B cell (primary cell): ENCODE measurements around the gene CCN5. TPM values are rescaled to one million over a fixed set of nuclear protein-coding genes. Genes with fewer than 3 reads are reported as not detected.

ENCODE experiments used
- ATAC-seq: fragments of 200-7000 bp; cut with Tn5 transposase; one replicate; pipeline ENCODE4 v1.10.0; 2021; ENCODE audit warnings: low read depth, mild to moderate bottlenecking, moderate number of reproducible peaks, moderate library complexity
- CTCF ChIA-PET: fragments of 350-600 bp; sonication (Branson Sonifier 250); formaldehyde crosslinking; loops from one replicate; lab custom pipeline; 2021; ENCODE audit warnings: antibody characterized with exemption, inconsistent platforms; lab: Charles Lee
- POLR2A ChIA-PET: fragments of 350-600 bp; sonication (Branson Sonifier 250); formaldehyde crosslinking; loops from one replicate; lab custom pipeline; 2021; ENCODE audit warnings: antibody characterized with exemption; lab: Charles Lee
- DNase-seq: peaks from one replicate; pipeline ENCODE4 v3.0.0; 2013
- H2AFZ ChIP-seq: 2 replicates; pipeline ENCODE4 v1.6.1; 2012; ENCODE audit warnings: mild to moderate bottlenecking, low read depth, low read length; ENCODE audit not compliant: insufficient read depth, poor library complexity, severe bottlenecking
- H3K27ac ChIP-seq, 2 donors: 1 replicate in 1 of 2; 2 replicates in 1 of 2; pipeline ENCODE4 v1.5.1; 2012 to 2013; ENCODE audit warnings: low read length in 2 of 2, mild to moderate bottlenecking in 2 of 2, moderate library complexity in 1 of 2
- H3K27me3 ChIP-seq, 4 experiments: fragments of 200-600 bp in 1 of 4; sonication (generic) in 1 of 4; replicated peaks in 1 of 4; 1 replicate in 2 of 4; 2 replicates in 2 of 4; pipeline versions ENCODE4 v1.6.1 to v1.7.0; 2013 to 2016; ENCODE audit warnings: low read length in 3 of 4, mild to moderate bottlenecking in 2 of 4, mixed read lengths in 1 of 4, moderate library complexity in 1 of 4; ENCODE audit not compliant: insufficient read depth in 4 of 4, control insufficient read depth in 3 of 4; ENCODE audit errors: control extremely low read depth in 1 of 4
- H3K36me3 ChIP-seq, 2 experiments: replicated peaks in 1 of 2; 1 replicate in 1 of 2; 2 replicates in 1 of 2; pipeline versions ENCODE4 v1.6.1 to v1.7.1; 2013; ENCODE audit warnings: low read length in 1 of 2; ENCODE audit not compliant: insufficient read depth in 2 of 2, control insufficient read depth in 1 of 2; ENCODE audit errors: control extremely low read depth in 1 of 2, extremely low read depth in 1 of 2
- H3K4me1 ChIP-seq, 2 donors: fragments of 200-600 bp in 1 of 2; sonication (generic) in 1 of 2; 1 replicate in 1 of 2; 2 replicates in 1 of 2; pipeline versions ENCODE4 v1.5.1 to v1.6.1; 2013 to 2017; ENCODE audit warnings: low read length in 2 of 2; ENCODE audit not compliant: control insufficient read depth in 2 of 2, insufficient read depth in 2 of 2
- H3K4me2 ChIP-seq: replicated peaks from 2 replicates; pipeline ENCODE3; 2012; ENCODE audit warnings: mild to moderate bottlenecking, low read depth, low read length; ENCODE audit not compliant: poor library complexity, severe bottlenecking
- H3K4me3 ChIP-seq, 5 experiments: fragments of 200-600 bp in 1 of 5; sonication (generic) in 1 of 5; 1 replicate in 3 of 5; 2 replicates in 2 of 5; pipeline versions ENCODE4 v1.5.1 to v1.7.0; 2011 to 2016; ENCODE audit warnings: low read length in 4 of 5, mild to moderate bottlenecking in 4 of 5, low read depth in 2 of 5, control low read depth in 1 of 5, moderate library complexity in 1 of 5; ENCODE audit not compliant: insufficient read depth in 1 of 5; ENCODE audit errors: control extremely low read depth in 1 of 5, extremely low read depth in 1 of 5
- H3K79me2 ChIP-seq: fragments of 200-600 bp; sonication (generic); one replicate; pipeline ENCODE4 v1.6.0; 2016; ENCODE audit warnings: low read length; ENCODE audit not compliant: control insufficient read depth, insufficient read depth
- H3K9ac ChIP-seq: fragments of 200-600 bp; sonication (generic); 2 replicates; pipeline ENCODE4 v1.6.1; 2017; ENCODE audit warnings: mild to moderate bottlenecking, low read length, moderate library complexity
- H3K9me3 ChIP-seq, 3 donors: one replicate each; pipeline versions ENCODE4 v1.6.1 to v1.7.1; 2013; ENCODE audit warnings: low read length in 2 of 3; ENCODE audit not compliant: control insufficient read depth in 2 of 3, insufficient read depth in 1 of 3; ENCODE audit errors: control extremely low read depth in 1 of 3
- H4K20me1 ChIP-seq: 2 replicates; pipeline ENCODE4 v1.6.0; 2012; ENCODE audit warnings: mild to moderate bottlenecking, low read length; ENCODE audit not compliant: insufficient read depth, control insufficient read depth, poor library complexity, severe bottlenecking
- H3K27ac Mint-ChIP-seq: one replicate; pipeline ENCODE4 v1.8.0; 2021; ENCODE audit warnings: mixed read lengths
- H3K27me3 Mint-ChIP-seq: one replicate; pipeline ENCODE4 v1.8.0; 2021; ENCODE audit warnings: mixed read lengths
- H3K4me1 Mint-ChIP-seq: one replicate; pipeline ENCODE4 v1.8.0; 2021; ENCODE audit warnings: mixed read lengths
- H3K4me3 Mint-ChIP-seq: one replicate; pipeline ENCODE4 v1.8.0; 2021; ENCODE audit warnings: mixed read lengths
- H3K9me3 Mint-ChIP-seq: one replicate; pipeline ENCODE4 v1.8.0; 2022; ENCODE audit warnings: mixed read lengths; ENCODE audit not compliant: insufficient read depth
- EZH2 ChIP-seq: IDR thresholded peaks from 2 replicates; pipeline ENCODE4 v1.6.1; 2012; ENCODE audit warnings: borderline replicate concordance, low read depth, mild to moderate bottlenecking, moderate library complexity, low read length; ENCODE audit not compliant: insufficient read depth, poor library complexity, severe bottlenecking
- WGBS: methylation state at CpG from one replicate; pipeline ENCODE4 v1.1.5; 2013; ENCODE audit warnings: missing lambda C conversion rate; ENCODE audit not compliant: insufficient coverage; 5-methylcytosine and 5-hydroxymethylcytosine counted together
- intact Hi-C: fragments of 100-400 bp; cut with micrococcal nuclease; formaldehyde crosslinking; loops from one replicate; pipeline ENCODE4 v1.10.0; 2022
- polyA plus RNA-seq: library from polyadenylated mRNA; depleted of rRNA; stranded (reverse); fragments of >200 nt; gene quantifications from 2 replicates; pipeline ENCODE4 v1.2.3, GENCODE V29; 2012
- total RNA-seq, 2 donors: library from RNA; stranded (reverse); fragments of 120-200 nt in 1 of 2; gene quantifications; 1 replicate in 1 of 2; 2 replicates in 1 of 2; pipeline versions ENCODE4 v1.2.3 to v1.2.4, GENCODE V29; 2013 to 2022
- TF ChIP-seq, protein P1 (sequence below): fragments of 200-600 bp; IDR thresholded peaks from one replicate; pipeline ENCODE4 v1.8.0; 2022; ENCODE audit warnings: antibody characterized with exemption, mild to moderate bottlenecking

The CCN5 gene
- total and polyA plus RNA-seq, 2 donors (not counting 1 experiment from before 2014, with no cell fraction given) = not detected

DNA sequence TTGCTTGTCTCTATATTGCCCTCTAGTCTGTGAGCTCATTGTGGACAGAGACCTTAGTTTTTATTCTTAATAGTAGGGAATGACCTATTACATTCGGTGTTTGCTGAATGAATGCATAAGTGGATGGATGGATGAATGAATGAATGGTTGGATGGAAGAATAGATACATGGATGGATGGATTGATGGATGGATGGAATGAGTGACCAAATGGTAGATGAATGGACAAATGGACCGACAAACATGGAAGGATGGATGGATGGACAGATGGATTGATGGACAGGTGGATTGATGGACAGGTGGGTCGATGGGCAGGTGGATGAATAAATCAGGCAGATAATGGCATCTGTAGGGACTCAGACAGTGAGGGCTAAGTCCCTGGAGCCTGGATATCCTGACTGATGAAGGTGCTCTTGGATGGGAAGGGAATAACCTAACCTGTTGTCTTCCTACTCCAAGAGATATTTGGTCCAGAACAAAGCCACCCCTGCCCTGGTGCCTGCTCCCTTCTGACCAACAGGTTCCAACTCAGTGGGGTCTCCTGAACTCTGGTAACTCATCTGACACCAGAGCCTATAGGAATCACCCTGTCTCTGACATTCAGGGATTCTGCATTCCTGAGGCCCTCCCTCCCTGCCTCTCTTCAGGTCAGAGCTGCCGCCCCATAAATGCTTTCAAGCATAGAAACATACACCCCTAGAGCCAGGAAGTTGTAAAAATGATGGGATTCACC, 9.6 kb upstream of the CCN5 start:
- TF ChIP-seq, protein P1, sequence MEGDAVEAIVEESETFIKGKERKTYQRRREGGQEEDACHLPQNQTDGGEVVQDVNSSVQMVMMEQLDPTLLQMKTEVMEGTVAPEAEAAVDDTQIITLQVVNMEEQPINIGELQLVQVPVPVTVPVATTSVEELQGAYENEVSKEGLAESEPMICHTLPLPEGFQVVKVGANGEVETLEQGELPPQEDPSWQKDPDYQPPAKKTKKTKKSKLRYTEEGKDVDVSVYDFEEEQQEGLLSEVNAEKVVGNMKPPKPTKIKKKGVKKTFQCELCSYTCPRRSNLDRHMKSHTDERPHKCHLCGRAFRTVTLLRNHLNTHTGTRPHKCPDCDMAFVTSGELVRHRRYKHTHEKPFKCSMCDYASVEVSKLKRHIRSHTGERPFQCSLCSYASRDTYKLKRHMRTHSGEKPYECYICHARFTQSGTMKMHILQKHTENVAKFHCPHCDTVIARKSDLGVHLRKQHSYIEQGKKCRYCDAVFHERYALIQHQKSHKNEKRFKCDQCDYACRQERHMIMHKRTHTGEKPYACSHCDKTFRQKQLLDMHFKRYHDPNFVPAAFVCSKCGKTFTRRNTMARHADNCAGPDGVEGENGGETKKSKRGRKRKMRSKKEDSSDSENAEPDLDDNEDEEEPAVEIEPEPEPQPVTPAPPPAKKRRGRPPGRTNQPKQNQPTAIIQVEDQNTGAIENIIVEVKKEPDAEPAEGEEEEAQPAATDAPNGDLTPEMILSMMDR = no peak
- no peak for TF ChIP-seq EZH2
- DNase-seq (no peak), ATAC-seq (no peak)
- Histone ChIP-seq H4K20me1 (no peaks in the 10 kb centered on the region), H3K4me1 (peaks cover 7 to 11% of the 10 kb centered on the region in 2 donors), H3K4me2 (no peak overlapping the region), H3K79me2 (no peaks in the 10 kb centered on the region), H3K36me3 (no peaks in the 10 kb centered on the region), H3K27ac (no peak overlapping the region), H2AFZ (no peak overlapping the region), H3K27me3 (peaks cover 0 to 7% (median 0%) of the 10 kb centered on the region in 4 experiments), H3K9me3 (no peaks in the 10 kb centered on the region), H3K9ac (no peak overlapping the region), H3K4me3 (no peak overlapping the region)
- POLR2A ChIA-PET = no interaction called here
- 91% methylated on average over 3 of the region's 4 CpGs for WGBS
- no peak overlapping the region for H3K4me3 Mint-ChIP-seq
- H3K4me1 Mint-ChIP-seq = peaks cover 16% of the 10 kb centered on the region
- peaks cover 5% of the 10 kb centered on the region for H3K27me3 Mint-ChIP-seq
- H3K27ac Mint-ChIP-seq = no peak overlapping the region
- intact Hi-C loops = no loop called here
- no peaks in the 10 kb centered on the region for H3K9me3 Mint-ChIP-seq
- CTCF ChIA-PET = interaction anchor here (0.8 to 1.3 kb wide), 2 partner anchors 20 kb away, joined by 3 read pairs; no protein-coding TSS in a partner anchor

DNA sequence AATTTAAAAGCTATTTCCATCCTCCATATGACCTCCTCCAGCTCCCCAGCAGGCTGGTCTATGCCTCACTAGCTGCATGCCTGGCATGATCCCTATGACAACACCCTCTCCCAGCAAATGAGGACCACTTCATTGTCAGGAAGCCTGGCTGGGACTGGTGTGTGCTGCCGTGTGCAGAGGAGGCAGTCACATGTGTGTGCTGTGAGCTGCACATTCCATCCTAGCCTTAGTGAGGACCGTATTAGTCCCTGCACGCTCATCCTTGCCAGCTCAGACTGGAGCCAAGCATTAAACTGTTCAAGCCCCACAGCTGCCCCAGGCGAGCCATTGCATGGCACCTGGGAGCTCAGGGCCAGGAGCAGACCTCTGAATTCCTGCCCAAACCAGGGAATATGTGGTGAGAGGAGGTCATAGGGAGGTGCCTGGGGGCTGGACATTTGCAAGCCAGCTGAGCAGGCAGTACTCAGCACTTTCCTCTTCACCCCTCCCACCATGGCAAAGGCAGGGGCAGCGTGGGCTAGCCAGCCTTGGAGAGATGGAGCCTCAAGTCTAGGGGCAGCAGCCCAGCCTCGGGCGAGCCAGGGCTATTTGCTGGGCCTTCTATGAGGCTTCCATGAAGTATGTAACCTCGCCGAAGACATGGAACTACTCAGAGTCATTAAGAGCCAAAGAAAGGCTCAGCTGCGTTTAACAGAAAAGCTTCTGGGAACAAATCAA, 8.7 kb upstream of the CCN5 start:
- Histone ChIP-seq H3K9ac (no peak overlapping the region), H3K4me3 (no peak overlapping the region), H3K9me3 (no peaks in the 10 kb centered on the region), H4K20me1 (no peaks in the 10 kb centered on the region), H3K4me2 (no peak overlapping the region), H3K36me3 (no peaks in the 10 kb centered on the region), H2AFZ (no peak overlapping the region), H3K79me2 (no peaks in the 10 kb centered on the region), H3K4me1 (peaks cover 7 to 11% of the 10 kb centered on the region in 2 donors), H3K27ac (no peak overlapping the region), H3K27me3 (peaks cover 0 to 6% (median 0%) of the 10 kb centered on the region in 4 experiments)
- DNase-seq (no peak), ATAC-seq (no peak)
- Mint-ChIP-seq H3K9me3 (no peaks in the 10 kb centered on the region), H3K27me3 (peaks cover 6% of the 10 kb centered on the region), H3K4me1 (peaks cover 16% of the 10 kb centered on the region), H3K4me3 (no peak overlapping the region), H3K27ac (peak overlapping the region; percentile 12)
- intact Hi-C loops = no loop called here
- TF ChIP-seq, protein P1 = no peak
- TF ChIP-seq EZH2 = no peak
- WGBS = 88% methylated on average over 9 of the region's 10 CpGs
- POLR2A ChIA-PET = no interaction called here
- CTCF ChIA-PET = interaction anchor here (0.8 kb wide), 1 partner anchor 21 kb away, joined by 3 read pairs; no protein-coding TSS in a partner anchor
